ENCODE measurements around the gene GRK1.

GRK1 gene

DNA sequence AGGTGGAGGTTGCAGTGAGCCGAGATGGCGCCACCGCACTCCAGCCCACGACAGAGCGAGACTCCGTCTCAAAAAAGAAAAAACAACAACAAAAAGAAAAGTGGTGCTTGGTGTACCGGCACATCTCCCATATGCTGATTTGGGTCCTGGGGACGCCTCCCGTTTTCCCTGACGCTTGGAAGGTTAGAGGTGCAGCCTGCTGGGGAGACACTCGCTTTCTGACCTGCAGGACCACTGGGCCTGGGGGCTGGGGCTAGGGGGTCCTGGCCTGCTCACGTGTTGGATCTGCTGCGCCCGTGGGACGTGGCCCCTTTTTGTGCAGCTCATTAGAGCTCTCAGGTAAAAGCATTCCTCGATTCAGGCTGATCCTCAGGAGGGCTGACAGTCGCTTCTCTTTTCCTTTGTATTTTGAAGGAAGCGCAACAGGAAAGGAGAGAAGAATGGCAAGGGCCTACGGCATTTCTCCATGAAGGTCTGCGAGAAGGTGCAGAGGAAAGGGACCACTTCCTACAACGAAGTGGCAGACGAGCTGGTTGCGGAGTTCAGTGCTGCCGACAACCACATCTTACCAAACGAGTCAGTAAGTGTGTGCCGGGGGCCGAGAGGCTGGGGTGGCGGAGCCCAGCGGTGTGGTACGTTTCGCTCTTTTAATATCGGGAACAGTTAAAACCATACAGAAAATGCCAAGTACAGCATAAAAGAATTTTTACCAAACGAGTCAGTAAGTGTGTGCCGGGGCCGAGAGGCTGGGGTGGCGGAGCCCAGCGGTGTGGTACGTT, 34.1 kb upstream of the GRK1 start:
- DNase-seq: no peak

DNA sequence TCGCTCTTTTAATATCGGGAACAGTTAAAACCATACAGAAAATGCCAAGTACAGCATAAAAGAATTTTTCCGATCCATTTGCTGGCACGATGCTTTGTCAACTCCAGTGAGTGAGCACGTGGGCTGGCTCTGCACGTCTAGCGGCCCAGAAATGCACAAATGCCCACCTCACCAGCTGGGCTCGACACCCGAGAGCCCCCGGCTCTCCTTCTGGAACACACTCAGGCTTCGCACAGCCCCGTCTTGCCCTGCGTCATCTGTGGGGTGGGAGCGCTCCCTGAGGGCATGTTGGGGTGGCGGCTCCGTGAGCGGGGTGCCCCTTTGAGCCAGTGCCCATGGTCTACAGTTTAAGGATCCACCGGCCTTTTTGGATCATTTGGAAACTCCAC, 33.5 kb upstream of the GRK1 start:
- no peak for DNase-seq

DNA sequence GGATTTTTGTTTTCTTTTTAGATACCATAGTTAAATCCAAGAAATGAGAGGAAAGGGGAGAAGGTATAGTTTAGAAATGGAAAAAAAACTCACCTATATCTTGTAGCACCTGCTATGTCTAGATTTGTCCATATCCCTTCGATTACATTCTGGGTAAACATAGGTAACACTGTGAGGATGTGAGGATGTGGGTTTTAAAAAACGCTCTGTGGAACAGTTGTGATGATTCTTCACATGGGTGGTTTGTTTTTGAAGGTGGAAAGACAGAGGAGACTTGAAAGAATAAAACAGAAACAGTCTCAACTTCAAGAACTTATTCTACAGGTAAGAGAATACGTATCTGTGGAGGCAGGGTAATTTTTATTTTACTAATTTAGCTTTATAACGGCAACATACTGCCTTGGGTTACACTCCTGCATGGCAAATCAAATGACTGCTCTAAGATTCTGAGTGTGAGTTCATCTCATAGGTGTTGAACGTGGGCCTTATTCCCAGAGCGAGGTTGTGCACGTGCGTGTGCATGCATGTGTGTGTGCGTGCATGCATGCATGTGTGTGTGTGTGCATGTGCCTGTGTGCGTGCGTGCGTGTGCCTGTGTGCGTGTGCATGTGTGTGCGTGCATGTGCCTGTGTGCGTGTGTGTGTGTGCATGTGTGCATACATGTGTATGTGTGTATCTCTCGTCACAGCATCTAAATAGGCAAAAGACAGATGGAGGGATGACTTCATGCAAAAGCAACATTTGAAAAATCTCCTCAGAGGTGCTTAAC, 32.6 kb upstream of the GRK1 start:
- no peak for DNase-seq

DNA sequence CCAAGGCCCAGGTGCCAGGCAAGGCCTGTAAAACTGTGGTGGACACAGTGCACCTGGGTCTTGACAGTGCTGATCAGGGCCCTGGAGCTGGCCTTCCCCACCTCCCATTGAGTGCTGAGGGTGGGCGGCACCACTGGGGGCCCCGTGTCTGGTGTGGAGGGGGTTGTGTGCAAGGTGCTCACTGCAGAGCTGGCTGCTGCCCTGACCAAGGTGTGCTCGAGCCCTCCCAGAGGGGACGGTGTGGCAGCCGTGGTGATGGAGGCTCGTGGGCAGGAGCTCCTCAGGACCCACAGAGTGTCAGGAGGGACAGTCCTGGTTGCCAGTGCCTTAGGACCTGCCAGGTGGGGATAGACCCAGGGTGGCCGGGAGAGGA, 32.0 kb upstream of the GRK1 start:
- no peak for DNase-seq

DNA sequence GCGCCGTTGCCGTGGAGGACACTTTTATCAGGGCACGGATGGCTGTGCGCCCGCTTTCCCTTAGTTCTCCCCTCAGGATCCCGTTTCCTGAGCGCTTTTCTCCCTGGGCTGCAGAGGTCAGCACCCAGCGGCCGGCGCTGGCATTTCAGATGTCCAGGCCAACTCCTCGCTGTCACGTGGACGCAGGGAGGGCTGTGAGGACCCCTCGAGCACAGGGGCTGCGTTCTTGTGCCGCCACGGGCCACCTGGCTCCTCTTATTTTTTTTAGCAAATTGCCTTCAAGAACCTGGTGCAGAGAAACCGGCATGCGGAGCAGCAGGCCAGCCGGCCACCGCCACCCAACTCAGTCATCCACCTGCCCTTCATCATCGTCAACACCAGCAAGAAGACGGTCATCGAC, 31.3 kb upstream of the GRK1 start:
- no peak for DNase-seq

DNA sequence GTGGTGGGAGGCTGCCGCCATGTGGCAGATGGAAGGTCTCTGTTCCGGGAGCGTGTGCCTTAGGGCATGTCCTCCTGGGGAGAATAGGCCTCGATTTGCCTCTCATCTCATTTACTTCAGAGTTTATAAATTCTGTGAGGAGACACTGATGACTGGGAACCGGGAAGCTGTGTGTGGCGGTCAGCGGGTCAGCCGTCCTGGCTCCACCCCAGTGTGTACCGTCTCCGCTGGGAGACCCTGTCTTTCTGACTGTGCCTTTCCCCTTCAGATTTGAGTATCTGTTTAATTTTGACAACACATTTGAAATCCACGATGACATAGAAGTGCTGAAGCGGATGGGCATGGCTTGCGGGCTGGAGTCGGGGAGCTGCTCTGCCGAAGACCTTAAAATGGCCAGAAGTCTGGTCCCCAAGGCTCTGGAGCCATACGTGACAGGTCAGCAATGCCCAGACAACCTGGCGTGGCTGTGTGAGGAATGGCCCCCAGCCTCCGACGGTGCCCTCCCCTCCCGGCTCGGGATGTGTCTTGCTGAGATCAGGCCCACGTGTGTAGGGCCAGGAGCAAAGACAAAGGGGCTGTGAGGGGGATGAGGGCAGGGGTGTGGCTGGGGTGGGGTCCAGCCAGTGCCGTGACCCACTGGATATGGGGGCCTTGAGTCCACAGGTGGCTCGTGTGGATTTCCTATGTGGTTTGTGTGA, 30.6 kb upstream of the GRK1 start:
- DNase-seq: no peak

DNA sequence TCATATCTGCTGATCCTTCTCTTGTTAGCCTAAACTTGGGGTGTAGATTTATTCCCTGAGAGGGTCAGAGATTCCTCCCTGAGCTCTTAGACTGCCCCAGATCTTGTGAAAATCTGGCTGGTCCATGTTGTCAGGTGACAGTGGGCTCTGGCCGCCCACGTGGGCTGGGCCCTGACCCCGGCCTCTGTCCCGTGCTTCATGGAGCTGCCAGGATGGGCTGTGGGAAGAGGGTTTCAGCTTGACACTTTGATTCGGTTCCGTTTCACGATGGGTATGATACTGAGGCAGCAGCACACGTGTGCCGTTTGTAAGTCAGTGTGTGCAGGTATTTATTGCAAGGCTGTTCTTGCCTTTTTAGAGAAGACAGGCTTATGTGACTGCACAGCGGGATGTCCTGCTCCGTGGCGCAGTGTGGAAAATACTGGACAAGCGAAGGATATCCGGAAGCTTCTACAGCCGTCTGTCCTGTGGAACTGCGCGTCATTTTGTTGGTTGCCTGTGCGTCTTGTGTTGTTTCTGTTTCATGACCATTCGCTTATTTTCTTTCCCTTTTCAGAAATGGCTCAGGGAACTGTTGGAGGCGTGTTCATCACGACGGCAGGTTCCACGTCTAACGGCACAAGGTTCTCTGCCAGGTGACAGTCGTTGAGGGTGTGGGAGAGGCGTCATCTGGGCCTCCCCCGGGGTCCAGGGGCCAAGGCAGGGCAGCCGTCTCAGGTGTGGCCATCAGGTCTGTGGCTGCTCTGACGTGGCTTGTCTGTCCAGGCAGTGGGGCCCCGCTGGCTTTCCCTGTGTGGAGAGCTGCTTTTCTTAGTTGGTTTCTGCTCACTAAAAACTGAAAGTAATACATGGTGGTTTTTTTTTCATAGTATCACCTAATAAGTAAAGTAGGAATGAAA, 29.5 kb upstream of the GRK1 start:
- DNase-seq: no peak

DNA sequence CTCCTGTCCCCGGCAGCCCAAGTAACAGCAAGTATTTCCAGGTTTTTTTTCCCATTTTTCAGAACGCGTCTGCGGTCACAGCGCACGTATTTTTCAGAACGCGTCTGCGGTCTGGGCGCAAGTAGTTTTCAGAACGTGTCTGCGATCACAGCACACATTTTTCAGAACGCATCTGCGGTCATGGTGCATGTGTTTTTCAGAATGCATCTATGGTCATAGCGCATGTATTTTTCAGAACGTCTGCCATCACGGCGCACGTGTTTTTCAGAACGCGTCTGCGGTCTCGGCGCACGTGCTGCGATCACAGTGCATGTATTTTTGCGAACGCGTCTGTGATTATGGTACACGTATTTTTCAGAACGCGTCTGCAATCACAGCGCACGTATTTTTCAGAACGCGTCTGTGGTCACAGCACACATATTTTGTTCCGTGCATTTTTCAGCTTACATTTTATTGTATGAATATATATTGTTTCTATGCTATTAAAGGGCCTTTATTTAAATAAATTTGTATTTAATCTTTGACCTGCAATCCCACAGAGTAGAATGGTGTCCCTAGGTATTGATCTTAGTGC, 28.8 kb upstream of the GRK1 start:
- no peak for DNase-seq

DNA sequence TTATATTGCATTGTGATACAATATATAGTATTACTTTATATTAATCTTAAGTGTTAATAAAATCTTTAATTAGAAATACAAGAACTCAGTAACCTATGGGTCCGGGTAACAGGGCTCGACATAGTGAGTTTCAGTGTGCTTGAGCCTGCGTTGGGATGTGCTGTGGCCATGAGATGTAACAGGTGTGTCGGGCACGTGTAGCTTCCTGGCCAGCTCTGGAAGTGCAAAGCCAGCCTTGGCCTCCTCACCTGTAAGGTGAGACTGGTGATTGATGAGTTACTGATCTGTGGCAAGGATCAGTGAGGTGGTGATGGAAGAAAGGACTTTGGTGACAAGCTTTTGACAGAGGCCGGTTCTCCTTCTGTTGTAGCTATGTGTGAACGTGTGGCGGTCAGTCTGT, 28.2 kb upstream of the GRK1 start:
- no peak for DNase-seq

DNA sequence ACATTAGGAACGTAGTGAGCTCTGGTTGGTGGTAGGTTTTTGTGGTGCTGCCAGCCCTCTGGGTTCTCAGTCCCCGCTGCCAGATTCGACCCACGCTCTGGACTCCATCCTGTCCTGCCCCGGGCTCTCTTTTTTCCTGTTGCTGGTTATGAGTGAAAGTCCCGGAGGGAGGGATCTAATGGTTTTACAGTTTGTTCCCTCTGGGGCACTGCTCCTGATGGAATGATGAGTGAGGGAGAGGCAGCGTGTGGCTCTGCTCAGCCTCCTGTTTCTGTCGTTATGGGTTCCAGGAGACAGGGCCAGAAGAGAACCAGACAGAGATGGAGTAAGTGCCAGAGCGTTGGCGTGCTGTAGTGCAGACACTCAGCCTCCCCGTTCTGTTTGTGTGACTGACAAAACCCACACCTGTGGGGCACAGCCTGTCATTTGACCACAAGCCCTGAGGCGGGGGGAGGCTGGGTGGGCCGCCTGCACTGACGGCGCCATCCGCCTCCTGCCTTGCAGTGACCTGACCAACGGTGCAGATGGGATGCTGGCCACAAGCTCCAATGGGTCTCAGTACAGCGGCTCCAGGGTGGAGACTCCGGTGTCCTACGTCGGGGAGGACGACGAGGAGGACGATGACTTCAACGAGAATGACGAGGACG, 27.3 kb upstream of the GRK1 start:
- no peak for DNase-seq

DNA sequence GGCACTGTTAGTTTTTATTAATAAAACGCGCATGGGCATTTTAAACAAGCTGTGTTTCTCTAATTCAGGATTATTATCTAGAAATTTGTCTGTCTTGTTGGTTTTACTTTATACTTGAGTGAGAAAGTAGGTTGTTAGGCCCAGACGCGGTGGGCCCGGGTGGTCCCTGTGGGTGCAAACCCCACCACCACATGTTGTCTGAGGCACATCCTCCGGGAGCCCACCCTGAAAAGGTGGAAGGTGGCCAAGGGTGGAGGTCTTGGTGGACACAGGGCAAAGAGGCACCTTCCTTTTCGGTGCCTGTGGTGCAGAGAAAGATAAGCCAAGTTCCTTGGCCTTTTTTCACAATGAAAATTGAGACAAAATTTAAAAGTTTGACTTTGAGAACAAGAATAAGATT, 25.6 kb upstream of the GRK1 start:
- no peak for DNase-seq

DNA sequence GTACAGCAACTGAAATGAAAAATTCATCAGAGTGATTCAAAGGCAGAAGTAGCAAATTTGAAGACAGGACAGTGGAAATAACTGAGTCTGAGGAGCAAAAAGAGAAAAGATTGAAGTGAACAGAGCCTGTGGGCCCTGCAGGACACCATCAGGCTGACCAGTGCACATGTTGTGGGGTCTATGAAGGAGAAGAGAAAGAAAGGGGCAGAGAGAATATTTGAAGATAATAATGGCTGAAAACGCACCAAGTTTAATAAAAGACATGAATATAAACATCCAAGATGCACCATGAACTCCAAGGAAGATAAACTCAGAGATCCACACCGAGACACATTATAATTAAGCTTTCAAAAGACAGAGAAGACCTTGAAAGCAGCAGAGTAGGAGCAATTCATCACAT, 24.5 kb upstream of the GRK1 start:
- no peak for DNase-seq

DNA sequence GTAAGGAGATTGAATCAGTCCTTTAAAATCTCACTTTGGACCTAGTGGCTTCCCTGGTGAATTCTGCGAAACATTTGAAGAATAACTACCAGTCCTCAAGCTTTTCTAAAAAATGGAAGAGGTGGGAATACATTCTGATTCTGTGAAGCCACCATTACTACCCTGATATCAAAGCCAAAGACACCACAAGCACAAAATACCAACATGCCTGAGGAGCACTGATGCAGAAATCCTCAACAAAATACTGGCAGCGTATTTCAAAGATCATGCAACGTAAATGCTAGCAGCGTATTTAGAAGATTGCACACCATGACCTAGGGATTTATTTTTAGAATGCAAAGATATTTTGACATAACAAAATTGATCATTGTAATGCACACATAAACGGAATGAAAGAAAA, 23.4 kb upstream of the GRK1 start:
- no peak for DNase-seq

DNA sequence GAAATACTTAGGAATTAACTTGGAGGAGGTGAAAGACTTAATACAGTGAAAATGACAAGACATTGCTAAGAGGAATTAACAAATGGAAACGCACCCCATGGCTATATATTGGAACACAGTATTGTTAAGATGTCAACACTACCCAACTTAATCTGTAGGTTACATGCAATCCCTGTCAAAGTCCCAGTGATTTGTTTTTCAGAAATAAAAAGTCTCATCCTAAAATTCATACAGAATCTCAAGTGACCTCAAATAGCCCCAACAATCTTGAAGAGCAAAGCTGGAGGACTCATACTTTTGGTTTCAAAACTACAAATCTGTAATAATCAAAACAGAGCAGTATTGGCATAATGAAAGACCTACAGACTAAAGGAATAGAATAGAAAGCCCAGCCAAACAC, 22.2 kb upstream of the GRK1 start:
- no peak for DNase-seq

DNA sequence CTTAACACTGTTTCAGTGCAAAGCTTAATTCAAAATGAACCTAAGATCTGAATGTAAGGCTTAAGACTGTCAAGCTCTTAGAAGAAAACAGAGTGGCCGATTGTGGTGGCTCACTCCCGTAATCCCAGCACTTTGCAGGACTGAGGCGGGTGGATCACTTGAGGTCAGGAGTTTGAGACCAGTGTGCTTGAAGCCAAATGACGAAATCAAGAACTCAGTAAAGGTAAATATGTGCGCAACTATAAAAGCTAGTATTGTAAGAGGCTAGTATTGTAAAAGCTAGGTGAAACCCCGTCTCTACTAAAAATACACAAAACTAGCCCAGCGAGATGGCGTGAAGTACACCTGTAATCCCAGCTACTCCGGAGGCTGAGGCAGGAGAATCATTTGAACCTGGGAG, 21.7 kb upstream of the GRK1 start:
- no peak for DNase-seq

DNA sequence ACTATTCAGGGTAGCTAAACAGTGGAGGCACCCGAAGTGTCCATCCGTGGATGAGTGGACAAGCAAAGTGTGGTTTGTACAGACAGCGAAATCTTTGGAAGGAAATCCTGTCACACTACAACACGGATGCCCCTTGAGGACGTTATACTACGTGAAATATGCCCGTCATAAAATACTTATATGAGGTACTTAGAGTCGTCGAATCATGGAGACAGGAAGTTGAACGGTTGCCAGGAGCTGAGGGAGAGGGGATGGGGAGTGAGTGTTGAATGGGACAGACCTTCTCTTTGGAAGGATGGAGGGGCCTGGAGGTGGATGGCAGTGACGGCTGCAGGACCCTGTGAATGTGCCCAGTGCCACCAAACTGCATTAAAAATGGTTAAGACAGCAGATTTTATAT, 20.6 kb upstream of the GRK1 start:
- DNase-seq: no peak

DNA sequence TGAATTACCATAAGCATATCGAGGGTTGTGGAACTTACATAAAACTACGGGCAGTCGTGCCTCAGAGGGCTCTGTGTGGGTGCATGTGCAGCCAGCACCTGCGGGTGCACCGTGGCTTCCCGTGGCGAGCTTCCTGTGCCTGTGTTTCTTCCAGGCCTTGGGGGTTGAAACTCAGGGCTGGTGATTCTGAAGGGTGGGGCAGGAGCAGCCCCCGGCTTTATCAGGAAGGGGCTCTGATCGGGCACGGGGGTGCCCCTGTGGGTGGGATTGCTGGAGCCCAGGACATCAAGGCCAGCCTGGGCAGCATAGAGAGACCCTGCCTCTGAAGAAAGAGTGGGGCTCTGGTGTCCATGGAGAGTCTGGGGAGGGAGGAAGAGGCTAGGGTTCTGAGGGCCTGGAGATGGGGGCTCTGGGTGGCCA, 20.1 kb upstream of the GRK1 start:
- DNase-seq: no peak

DNA sequence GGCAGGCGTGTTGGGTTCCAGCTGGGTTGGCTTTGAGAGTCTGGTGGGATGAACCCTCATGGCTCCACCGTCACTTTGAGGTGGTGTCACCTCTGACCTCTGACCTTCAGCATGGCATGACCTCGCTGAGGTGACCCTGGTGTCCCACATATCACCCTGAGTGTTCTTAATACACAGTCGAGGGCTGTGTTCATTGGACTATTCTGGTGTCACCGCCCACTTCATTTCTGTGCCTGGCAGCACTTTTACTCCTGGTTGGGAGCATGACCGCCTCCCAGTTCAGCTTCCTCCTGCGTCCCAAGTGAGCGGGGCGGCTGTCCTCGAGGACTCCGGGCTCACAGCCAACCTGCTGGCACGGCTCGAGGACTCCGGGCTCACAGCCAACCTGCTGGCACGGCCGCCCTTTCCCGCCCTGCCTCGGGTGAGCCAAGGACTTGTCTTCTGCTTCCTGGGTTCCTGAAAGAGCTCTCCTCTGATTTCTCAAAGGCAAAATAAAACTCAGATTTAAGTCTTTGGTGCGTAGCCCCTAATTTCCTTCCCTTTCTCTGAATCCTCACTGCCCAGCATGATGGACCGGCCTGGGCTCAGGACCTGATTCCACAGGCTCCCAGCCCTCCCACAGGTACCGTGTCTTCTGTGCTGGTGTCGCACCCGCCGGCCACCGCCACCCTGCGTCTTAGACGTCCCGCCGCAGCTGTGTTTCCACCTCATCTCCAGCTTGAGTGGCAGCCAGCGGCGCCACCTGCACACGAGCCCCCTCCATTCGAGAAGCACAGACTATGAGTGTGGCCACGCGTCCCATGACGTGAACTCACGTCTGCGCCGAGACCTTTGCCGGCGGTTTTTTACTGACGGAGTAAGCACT, 19.4 kb upstream of the GRK1 start:
- no peak for DNase-seq

DNA sequence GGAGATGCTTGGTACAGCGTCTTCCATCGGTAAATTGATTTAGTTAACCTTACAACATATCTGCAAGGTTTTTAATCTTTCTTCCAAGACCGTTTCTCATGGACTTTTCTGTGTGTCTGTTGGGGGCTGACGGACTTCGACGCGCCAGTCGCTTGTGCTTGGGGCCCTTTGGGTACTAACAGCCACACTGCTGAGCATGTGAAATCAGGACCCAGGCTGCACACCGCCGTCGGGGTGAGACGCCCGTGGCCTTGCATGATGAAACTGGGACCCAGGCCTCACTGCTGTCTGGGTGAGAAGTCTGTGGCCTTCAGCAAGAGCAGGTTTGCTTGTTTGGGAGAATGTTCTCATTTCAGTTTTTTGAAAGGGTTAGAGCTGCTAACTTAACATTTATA, 18.8 kb upstream of the GRK1 start:
- no peak for DNase-seq

DNA sequence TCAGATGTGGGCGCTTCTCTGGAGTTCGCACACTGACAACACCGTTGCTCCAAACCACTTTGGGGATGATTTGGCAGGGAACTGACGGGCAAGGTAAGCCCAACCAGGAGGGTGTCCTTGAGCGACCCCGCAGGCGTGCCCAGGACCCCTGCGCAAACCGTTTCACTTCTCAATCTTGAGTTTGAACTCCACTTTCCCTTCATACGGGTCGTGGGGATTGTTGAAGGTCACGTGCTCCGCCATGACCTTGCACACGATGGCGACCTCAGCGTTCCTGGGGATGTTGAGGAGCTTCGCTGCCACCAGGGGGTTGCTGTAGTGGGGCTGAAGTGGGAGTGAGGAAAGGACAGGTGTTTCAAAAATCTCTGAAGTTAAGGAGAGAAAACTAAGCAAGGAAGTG, 17.8 kb upstream of the GRK1 start:
- DNase-seq: no peak

DNA sequence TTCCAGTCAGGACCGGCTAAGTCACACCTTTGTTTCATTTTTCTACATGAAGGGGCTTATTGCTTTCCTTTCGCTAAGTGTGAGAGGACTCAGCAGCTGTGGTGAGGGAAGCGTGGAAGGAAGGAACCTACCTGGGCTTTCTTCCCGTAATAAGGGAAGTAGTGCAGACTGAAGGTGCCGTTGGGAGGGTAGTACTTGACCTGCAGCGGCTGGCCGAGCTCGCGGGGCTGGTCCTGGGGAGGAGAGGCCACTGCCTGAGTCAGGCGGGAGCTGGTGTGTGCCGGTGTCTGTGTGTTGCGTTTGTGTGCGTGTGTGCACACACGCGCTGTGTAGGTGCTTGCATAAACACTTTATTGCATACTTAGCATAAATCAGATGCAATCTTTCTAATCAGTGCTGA, 16.7 kb upstream of the GRK1 start:
- DNase-seq: no peak
